Measurements from ENCODE around the gene TMC5. TPM values are rescaled to one million over a fixed set of nuclear protein-coding genes. Genes with fewer than 3 reads are reported as not detected.

The TMC5 gene
- total and polyA plus RNA-seq, 2 of the 8 experiments (the other 6 are each of a cell fraction or from before 2014, with no cell fraction given) = 1.6 to 1.8 TPM

DNA sequence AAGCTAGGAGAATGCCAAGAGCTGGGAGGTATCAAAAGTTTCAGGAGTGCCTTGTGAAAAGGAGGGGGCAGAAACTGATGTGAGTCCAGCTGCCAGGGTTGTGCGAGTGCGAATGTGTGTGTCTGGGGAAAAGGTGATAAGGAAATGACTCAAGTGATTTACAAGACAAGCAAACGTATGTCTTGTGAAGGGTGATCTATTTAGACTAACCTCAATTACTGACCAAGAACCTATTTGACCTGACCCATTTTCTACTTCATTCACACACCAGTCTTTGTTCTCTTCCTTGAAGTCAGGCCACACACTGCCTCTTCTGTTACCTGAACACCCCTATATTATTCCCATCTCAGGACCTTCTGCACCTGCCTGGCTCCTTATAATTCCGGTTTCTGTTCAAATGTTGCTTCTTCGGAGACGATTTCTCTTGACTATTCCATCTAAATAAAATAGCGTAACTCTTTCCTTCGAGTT is 103.2 kb downstream of the TMC5 start:
- Histone ChIP-seq H2BK12ac (ENCODE audit: low read depth, low read length) (no peak overlapping the region), H3K4me3 (ENCODE audit: extremely low read depth in 1 of 4, insufficient read depth in 2 of 4, low read depth in 3 of 4, low read length in 4 of 4) (peak overlapping the region; percentile 85 to 92 (median 88)), H3K14ac (ENCODE audit: insufficient read length) (no peak overlapping the region), H2BK5ac (ENCODE audit: low read depth, low read length) (no peak overlapping the region; the same call in 1 of the 2 replicates), H2AK5ac (ENCODE audit: low read depth, low read length) (no peak overlapping the region; the same call in 1 of the 2 replicates), H3K79me2 (ENCODE audit: control insufficient read depth in 1 of 2, insufficient read depth in 2 of 2, low read length in 2 of 2) (peaks cover 3 to 57% of the 10 kb centered on the region in 2 experiments; a peak in 3 of 4 replicates), H2BK120ac (replicated peaks; ENCODE audit: low read depth, low read length) (no peak overlapping the region), H2BK15ac (ENCODE audit: low read length) (no peak overlapping the region), H3K23ac (ENCODE audit: insufficient read length) (no peak overlapping the region), H2AFZ (ENCODE audit: low read length) (no peak overlapping the region), H3K9ac (replicated peaks in 1 of 4; ENCODE audit: extremely low read depth in 1 of 4, low read depth in 3 of 4, low read length in 3 of 4) (peak overlapping the region in 3 of 4 experiments; percentile 81 to 86 (median 82); a peak in 4 of 7 replicates), H3K4ac (replicated peaks; ENCODE audit: insufficient read length, low read depth, low read length) (no peak overlapping the region), H4K8ac (ENCODE audit: extremely low read depth, insufficient read depth, low read length) (no peak overlapping the region), H3K27me3 (replicated peaks in 1 of 4; ENCODE audit: control insufficient read depth in 3 of 4, extremely low read depth in 1 of 4, insufficient read depth in 3 of 4, low read length in 3 of 4) (no peaks in the 10 kb centered on the region), H3K4me1 (replicated peaks in 1 of 4; ENCODE audit: control insufficient read depth in 3 of 4, insufficient read depth in 4 of 4, low read length in 3 of 4) (peaks cover 5 to 17% (median 11%) of the 10 kb centered on the region in 4 experiments; a peak in 6 of 7 replicates), H4K20me1 (replicated peaks in 1 of 2; ENCODE audit: control insufficient read depth in 1 of 2, insufficient read depth in 2 of 2, low read length in 2 of 2) (peaks cover 2 to 4% of the 10 kb centered on the region in 2 experiments), H3K36me3 (ENCODE audit: control insufficient read depth in 2 of 4, insufficient read depth in 4 of 4, low read length in 3 of 4) (peaks cover 0 to 18% (median 8%) of the 10 kb centered on the region in 4 experiments; a peak in 5 of 8 replicates), H3K56ac (replicated peaks; ENCODE audit: insufficient read length, low read depth, low read length) (no peak overlapping the region), H3K9me3 (ENCODE audit: insufficient read depth in 2 of 2, low read depth in 1 of 2, low read length in 1 of 2) (no peaks in the 10 kb centered on the region), H3K18ac (ENCODE audit: extremely low read depth, low read length) (no peak overlapping the region), H3K23me2 (ENCODE audit: low read depth, low read length) (peaks cover 8% of the 10 kb centered on the region), H3K79me1 (ENCODE audit: low read depth, low read length) (peaks cover 5% of the 10 kb centered on the region; the same call in 1 of the 2 replicates), H3K27ac (ENCODE audit: low read depth, low read length) (no peak overlapping the region), H3K4me2 (ENCODE audit: insufficient read depth in 1 of 2, low read depth in 2 of 2, low read length in 2 of 2) (peak overlapping the region; percentile 81 to 97), H4K5ac (ENCODE audit: insufficient read length, low read depth, low read length) (no peak overlapping the region), H2BK20ac (ENCODE audit: low read length) (no peak overlapping the region), H4K91ac (replicated peaks; ENCODE audit: insufficient read length, low read length) (no peak overlapping the region)
- DNase-seq (ENCODE audit: low read depth in 1 of 2, low spot score in 2 of 2) (no peak), FAIRE-seq (no peak)
- ChIA-PET CTCF (ENCODE audit: partially characterized antibody) (interaction anchor here (1.0 to 1.1 kb wide), 2 partner anchors 13 to 304 kb away, joined by 3 to 5 read pairs; no protein-coding TSS in a partner anchor), POLR2A (ENCODE audit: partially characterized antibody) (interaction anchor here (0.6 to 2.2 kb wide), 6 partner anchors 8 to 198 kb away, joined by 3 to 13 read pairs (median 4); partner anchors contain the start of genes IQCK and VPS35L)
- WGBS, 2 experiments (ENCODE audit: extremely low coverage in 1 of 2, insufficient coverage in 1 of 2, insufficient read length in 1 of 2, insufficient replicate concordance in 2 of 2, low coverage in 1 of 2, low lambda C conversion rate in 2 of 2, missing lambda C conversion rate in 1 of 2) = 39% methylated on average over 8 of the region's 8 CpGs; no CpG with 5 or more reads in 1 of the 2 experiments
- TF ChIP-seq SIX5 (IDR thresholded peaks at IDR 0.05; ENCODE audit: low read depth, low read length) = no peak
- no peak for TF ChIP-seq NRF1 (IDR thresholded peaks at IDR 0.05; ENCODE audit: low read depth, low read length)
- TF ChIP-seq TBP (IDR thresholded peaks at IDR 0.05; ENCODE audit: low read depth, low read length) = no peak
- TF ChIP-seq CTBP2 (IDR thresholded peaks at IDR 0.05; ENCODE audit: borderline replicate concordance, insufficient read depth, insufficient read length, low read length) = no peak
